Measurements from ENCODE around the gene RNF144B. TPM values are rescaled to one million over a fixed set of nuclear protein-coding genes. Genes with fewer than 3 reads are reported as not detected.
"Not testable (repeated sequence)": the region's sequence is repeated elsewhere in the genome, so short reads cannot be mapped to it uniquely, and the experiment has no call there.

Gene RNF144B
- total and polyA plus RNA-seq, 2 experiments from 2014 or later = 4.2 to 9.0 TPM

- TF ChIP-seq REST (IDR thresholded peaks at IDR 0.05; ENCODE audit: unreplicated experiment) = no peak
- no peak for TF ChIP-seq EZH2 (IDR thresholded peaks at IDR 0.05; ENCODE audit: low read depth, unreplicated experiment)
- no peak for TF ChIP-seq NANOG (IDR thresholded peaks at IDR 0.05; ENCODE audit: borderline replicate concordance)
- TF ChIP-seq CREB1 (CRISPR knock-in tag; IDR thresholded peaks at IDR 0.05; ENCODE audit: low read depth) = no peak
- no peak for TF ChIP-seq ZNF331 (CRISPR knock-in tag; IDR thresholded peaks at IDR 0.05; ENCODE audit: low read depth)
These were observed 33.9 kb upstream of the RNF144B start (continued) for GRCh38 chr6:18353251-18353650.

GRCh38 chr6:18357546-18357945 lies 29.6 kb upstream of the RNF144B start:
- not testable (repeated sequence) for H3K9me3 Mint-ChIP-seq; H3K4me3 ChIP-seq; H3K36me3 ChIP-seq (ENCODE audit: insufficient read depth); ATAC-seq; DNase-seq (ENCODE audit: low spot score); H3K27ac ChIP-seq (ENCODE audit: low read depth); H3F3A ChIP-seq (replicated peaks; ENCODE audit: low read depth); H3K9me2 ChIP-seq (ENCODE audit: insufficient read depth); H3K4me2 ChIP-seq; H3K27ac Mint-ChIP-seq; H3K4me3 Mint-ChIP-seq; H3K4me1 ChIP-seq (ENCODE audit: insufficient read depth); H3K36me3 Mint-ChIP-seq (ENCODE audit: low read depth); H3K79me2 ChIP-seq (replicated peaks; ENCODE audit: insufficient read depth); H3K4me1 Mint-ChIP-seq; H2AFZ ChIP-seq; H3K27me3 ChIP-seq (ENCODE audit: insufficient read depth); H4K20me1 ChIP-seq (replicated peaks; ENCODE audit: insufficient read depth); H3K27me3 Mint-ChIP-seq (ENCODE audit: insufficient read depth, low read depth, poor library complexity)

- Histone ChIP-seq H3K27me3 (ENCODE audit: insufficient read depth) (no peaks in the 10 kb centered on the region), H3K4me1 (ENCODE audit: insufficient read depth) (no peaks in the 10 kb centered on the region), H3F3A (replicated peaks; ENCODE audit: low read depth) (no peaks in the 10 kb centered on the region), H3K27ac (ENCODE audit: low read depth) (no peak overlapping the region), H3K9me2 (ENCODE audit: insufficient read depth) (0 out of 2 replicates have a peak, but pooled peaks cover 3% of the 10 kb centered on the region), H3K4me2 (no peak overlapping the region), H4K20me1 (replicated peaks; ENCODE audit: insufficient read depth) (no peaks in the 10 kb centered on the region), H3K36me3 (ENCODE audit: insufficient read depth) (no peaks in the 10 kb centered on the region), H3K4me3 (no peak overlapping the region), H3K79me2 (replicated peaks; ENCODE audit: insufficient read depth) (no peaks in the 10 kb centered on the region), H2AFZ (no peak overlapping the region)
- TF ChIP-seq NANOG (IDR thresholded peaks at IDR 0.05; ENCODE audit: borderline replicate concordance) (no peak), CREB1 (CRISPR knock-in tag; IDR thresholded peaks at IDR 0.05; ENCODE audit: low read depth) (no peak), JUNB (IDR thresholded peaks at IDR 0.05; ENCODE audit: unreplicated experiment) (no peak), ZNF114 (CRISPR knock-in tag; IDR thresholded peaks at IDR 0.05) (no peak)
- H3K27me3 Mint-ChIP-seq (ENCODE audit: insufficient read depth, low read depth, poor library complexity) = peaks cover 7% of the 10 kb centered on the region
- DNase-seq (ENCODE audit: low spot score) = no peak
- H3K4me3 Mint-ChIP-seq = no peak overlapping the region
- no peaks in the 10 kb centered on the region for H3K4me1 Mint-ChIP-seq
- H3K36me3 Mint-ChIP-seq (ENCODE audit: low read depth) = no peaks in the 10 kb centered on the region; the same call in 2 of the 3 replicates
- no peak overlapping the region for H3K27ac Mint-ChIP-seq
- peaks cover 6% of the 10 kb centered on the region; the same call in 2 of the 3 replicates for H3K9me3 Mint-ChIP-seq
- ATAC-seq = no peak
These were observed 27.8 kb upstream of the RNF144B start for GRCh38 chr6:18359237-18359885.
